WTC11 (cell line): ENCODE results near the gene PAPOLA. TPM values are rescaled to one million over a fixed set of nuclear protein-coding genes. Genes with fewer than 3 reads are reported as not detected.

Source experiments
- ATAC-seq: fragments of 200-7000 bp; cut with Tn5 transposase; 2 replicates; pipeline ENCODE4 v1.10.0; 2021; ENCODE audit warnings: mild to moderate bottlenecking, moderate library complexity
- CTCF ChIA-PET: fragments of 300-600 bp; sonication (Branson Sonifier 250); formaldehyde crosslinking; loops from one replicate; lab custom pipeline; 2021; ENCODE audit warnings: antibody characterized with exemption; lab: Charles Lee
- POLR2A ChIA-PET: fragments of 350-600 bp; sonication (Branson Sonifier 250); formaldehyde crosslinking; loops from one replicate; lab custom pipeline; 2021; ENCODE audit warnings: antibody characterized with exemption; lab: Charles Lee
- DNase-seq: peaks from one replicate; pipeline ENCODE4 v3.0.0; 2021; ENCODE audit warnings: low spot score
- H3K27ac Mint-ChIP-seq: 2 replicates; pipeline ENCODE4 v1.8.0; 2021; ENCODE audit warnings: mixed read lengths
- H3K27me3 Mint-ChIP-seq: 2 replicates; pipeline ENCODE4 v1.8.0; 2021; ENCODE audit warnings: low read depth, mild to moderate bottlenecking, moderate library complexity, mixed read lengths
- H3K36me3 Mint-ChIP-seq: 2 replicates; pipeline ENCODE4 v1.8.0; 2021; ENCODE audit warnings: mixed read lengths
- H3K4me1 Mint-ChIP-seq: 2 replicates; pipeline ENCODE4 v1.8.0; 2022; ENCODE audit warnings: mixed read lengths
- H3K4me3 Mint-ChIP-seq: 2 replicates; pipeline ENCODE4 v1.8.0; 2021; ENCODE audit warnings: mild to moderate bottlenecking, moderate library complexity, mixed read lengths
- H3K9me3 Mint-ChIP-seq: 2 replicates; pipeline ENCODE4 v1.8.0; 2021; ENCODE audit warnings: mixed read lengths
- ATF3 ChIP-seq: sonication (generic); formaldehyde crosslinking; conservative IDR thresholded peaks from 2 replicates; pipeline ENCODE4 v1.8.1; 2022; ENCODE audit warnings: mild to moderate bottlenecking, missing genetic modification reagents
- CREB1 ChIP-seq: sonication (generic); formaldehyde crosslinking; IDR thresholded peaks from 2 replicates; pipeline ENCODE4 v1.8.0; 2023; ENCODE audit warnings: mild to moderate bottlenecking, missing genetic modification reagents
- FOXJ3 ChIP-seq: sonication (generic); formaldehyde crosslinking; IDR thresholded peaks from 2 replicates; pipeline ENCODE4 v1.9.0; 2021; ENCODE audit warnings: missing genetic modification reagents, mild to moderate bottlenecking, borderline replicate concordance
- HMGA2 ChIP-seq: fragments of 250-450 bp; sonication (Bioruptor Pico); IDR thresholded peaks from 2 replicates; pipeline ENCODE4 v1.4.0; 2021; ENCODE audit warnings: mild to moderate bottlenecking, moderate library complexity
- MAX ChIP-seq: sonication (generic); formaldehyde crosslinking; IDR thresholded peaks from 2 replicates; pipeline ENCODE4 v1.8.0; 2022; ENCODE audit warnings: mild to moderate bottlenecking, missing genetic modification reagents
- MXD4 ChIP-seq: fragments of 250-450 bp; sonication (Bioruptor Pico); IDR thresholded peaks from 2 replicates; pipeline ENCODE4 v1.8.0; 2021; ENCODE audit warnings: mild to moderate bottlenecking, moderate library complexity, borderline replicate concordance
- MYBL2 ChIP-seq: sonication (generic); formaldehyde crosslinking; IDR thresholded peaks from 2 replicates; pipeline ENCODE4 v1.8.1; 2023; ENCODE audit warnings: mild to moderate bottlenecking, moderate library complexity, missing genetic modification reagents
- NR1H2 ChIP-seq: sonication (generic); formaldehyde crosslinking; IDR thresholded peaks from 2 replicates; pipeline ENCODE4 v1.9.0; 2021; ENCODE audit warnings: mild to moderate bottlenecking, moderate library complexity, missing genetic modification reagents
- SOX15 ChIP-seq: fragments of 250-450 bp; sonication (Bioruptor Pico); IDR thresholded peaks from 2 replicates; pipeline ENCODE4 v1.9.0; 2021; ENCODE audit warnings: mild to moderate bottlenecking
- STAT6 ChIP-seq: sonication (generic); formaldehyde crosslinking; conservative IDR thresholded peaks from 2 replicates; pipeline ENCODE4 v1.8.1; 2023; ENCODE audit warnings: mild to moderate bottlenecking, low read depth, missing genetic modification reagents, moderate library complexity
- TEAD1 ChIP-seq: sonication (generic); formaldehyde crosslinking; IDR thresholded peaks from 2 replicates; pipeline ENCODE4 v1.8.0; 2022; ENCODE audit warnings: mild to moderate bottlenecking, missing genetic modification reagents
- TEAD4 ChIP-seq: sonication (generic); formaldehyde crosslinking; IDR thresholded peaks from 2 replicates; pipeline ENCODE4 v1.8.0; 2022; ENCODE audit warnings: mild to moderate bottlenecking, missing genetic modification reagents
- ZNF121 ChIP-seq: sonication (generic); formaldehyde crosslinking; IDR thresholded peaks from 2 replicates; pipeline ENCODE4 v1.8.0; 2023; ENCODE audit warnings: missing genetic modification reagents
- ZNF263 ChIP-seq: sonication (generic); formaldehyde crosslinking; IDR thresholded peaks from 2 replicates; pipeline ENCODE4 v1.8.1; 2022; ENCODE audit warnings: low read depth, mild to moderate bottlenecking, moderate library complexity, missing genetic modification reagents
- ZNF281 ChIP-seq: sonication (generic); formaldehyde crosslinking; IDR thresholded peaks from 2 replicates; pipeline ENCODE4 v1.8.0; 2023; ENCODE audit warnings: mild to moderate bottlenecking, missing genetic modification reagents
- ZNF396 ChIP-seq: fragments of 250-450 bp; sonication (Bioruptor Pico); IDR thresholded peaks from 2 replicates; pipeline ENCODE4 v1.8.0; 2021; ENCODE audit warnings: mild to moderate bottlenecking, moderate library complexity, borderline replicate concordance
- total RNA-seq: library from RNA; stranded (reverse); gene quantifications from 3 replicates; pipeline ENCODE4 v1.2.3, GENCODE V29; 2021
- TF ChIP-seq, protein P1 (sequence below): sonication (generic); formaldehyde crosslinking; IDR thresholded peaks from 2 replicates; pipeline ENCODE4 v1.8.1; 2022; ENCODE audit warnings: low read depth, mild to moderate bottlenecking, moderate library complexity, missing genetic modification reagents, borderline replicate concordance
- TF ChIP-seq, protein P2 (sequence below): sonication (generic); formaldehyde crosslinking; IDR thresholded peaks from 2 replicates; pipeline ENCODE4 v1.8.1; 2023; ENCODE audit warnings: mild to moderate bottlenecking, missing genetic modification reagents
- TF ChIP-seq, protein P3 (sequence below): fragments of 250-450 bp; sonication (Bioruptor Pico); IDR thresholded peaks from 2 replicates; pipeline ENCODE4 v1.9.0; 2021; ENCODE audit warnings: mild to moderate bottlenecking
- TF ChIP-seq, protein P4 (sequence below): sonication (generic); formaldehyde crosslinking; IDR thresholded peaks from 2 replicates; pipeline ENCODE4 v1.8.0; 2022; ENCODE audit warnings: mild to moderate bottlenecking, missing genetic modification reagents

PAPOLA gene
- total RNA-seq, 1 experiment from 2014 or later: 210 TPM

DNA sequence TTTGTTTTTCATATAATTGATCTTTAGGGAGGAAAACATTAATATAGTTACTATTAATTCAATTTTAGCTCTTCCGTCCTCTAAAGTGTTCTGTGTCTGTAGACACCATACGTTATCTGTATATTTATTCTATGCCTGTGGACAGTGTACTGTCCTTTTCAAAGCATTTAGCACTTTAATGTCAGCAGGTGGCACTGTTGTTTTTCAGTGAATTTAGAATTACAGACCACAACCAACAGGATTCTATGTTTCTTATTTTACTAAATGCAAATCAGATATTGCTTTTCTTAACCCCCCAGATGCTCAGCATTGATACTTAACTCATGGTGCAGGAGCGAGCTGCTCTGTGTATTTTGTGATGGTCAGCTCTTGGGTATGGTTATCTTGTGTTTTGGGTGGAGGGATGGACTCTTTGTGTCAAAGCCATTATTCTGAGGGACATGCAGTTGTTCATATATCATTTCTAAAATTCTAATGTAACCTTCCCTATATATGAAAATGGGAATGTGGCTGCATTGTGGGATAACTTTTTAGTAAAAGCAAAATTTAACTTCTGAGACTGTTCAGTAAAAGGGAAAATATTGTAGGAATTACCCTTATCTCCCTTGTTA lies 65.2 kb downstream of the PAPOLA start (continued):
- TF ChIP-seq SOX15 (CRISPR knock-in tag) (no peak), MYBL2 (CRISPR knock-in tag) (no peak), MAX (no peak), ZNF281 (CRISPR knock-in tag) (no peak), ZNF396 (no peak)
- TF ChIP-seq, protein P1, sequence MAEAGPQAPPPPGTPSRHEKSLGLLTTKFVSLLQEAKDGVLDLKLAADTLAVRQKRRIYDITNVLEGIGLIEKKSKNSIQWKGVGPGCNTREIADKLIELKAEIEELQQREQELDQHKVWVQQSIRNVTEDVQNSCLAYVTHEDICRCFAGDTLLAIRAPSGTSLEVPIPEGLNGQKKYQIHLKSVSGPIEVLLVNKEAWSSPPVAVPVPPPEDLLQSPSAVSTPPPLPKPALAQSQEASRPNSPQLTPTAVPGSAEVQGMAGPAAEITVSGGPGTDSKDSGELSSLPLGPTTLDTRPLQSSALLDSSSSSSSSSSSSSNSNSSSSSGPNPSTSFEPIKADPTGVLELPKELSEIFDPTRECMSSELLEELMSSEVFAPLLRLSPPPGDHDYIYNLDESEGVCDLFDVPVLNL (CRISPR knock-in tag): no peak

DNA sequence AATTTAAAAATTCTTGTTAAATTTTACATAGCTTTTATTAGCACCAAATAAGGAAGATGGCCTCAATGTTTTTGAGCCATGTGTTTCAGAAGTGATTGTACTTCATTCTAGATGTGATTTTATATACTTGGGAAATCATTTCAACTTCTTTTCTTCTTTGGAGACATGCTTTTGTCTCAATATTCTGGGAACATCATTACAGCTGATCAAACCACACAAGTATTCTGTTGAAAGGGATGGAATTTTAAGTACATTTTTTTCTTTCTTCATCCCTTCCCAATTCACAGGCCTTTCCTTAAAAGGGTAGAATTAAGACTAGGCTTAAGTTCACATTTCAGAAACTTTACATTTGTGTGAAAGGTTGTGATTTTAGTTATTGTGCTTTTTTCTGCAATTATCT lies 66.4 kb downstream of the PAPOLA start:
- no peak overlapping the region for H3K4me3 Mint-ChIP-seq
- ATAC-seq (no peak), DNase-seq (no peak)
- H3K9me3 Mint-ChIP-seq: no peaks in the 10 kb centered on the region
- H3K27ac Mint-ChIP-seq: no peak overlapping the region
- no peaks in the 10 kb centered on the region for H3K27me3 Mint-ChIP-seq
- peaks cover 31% of the 10 kb centered on the region for H3K36me3 Mint-ChIP-seq
- ChIA-PET CTCF (no interaction called here), POLR2A (no interaction called here)
- TF ChIP-seq FOXJ3 (CRISPR knock-in tag): no peak
- TF ChIP-seq MYBL2 (CRISPR knock-in tag): no peak
- TF ChIP-seq ZNF121 (CRISPR knock-in tag): no peak
- TF ChIP-seq ZNF263 (CRISPR knock-in tag): no peak
- no peak for TF ChIP-seq TEAD4 (CRISPR knock-in tag)
- no peak for TF ChIP-seq STAT6
- TF ChIP-seq HMGA2 (CRISPR knock-in tag): no peak
- TF ChIP-seq MXD4 (CRISPR knock-in tag): no peak
- no peak for TF ChIP-seq ATF3 (CRISPR knock-in tag)
- TF ChIP-seq CREB1 (CRISPR knock-in tag): no peak
- TF ChIP-seq, protein P2, sequence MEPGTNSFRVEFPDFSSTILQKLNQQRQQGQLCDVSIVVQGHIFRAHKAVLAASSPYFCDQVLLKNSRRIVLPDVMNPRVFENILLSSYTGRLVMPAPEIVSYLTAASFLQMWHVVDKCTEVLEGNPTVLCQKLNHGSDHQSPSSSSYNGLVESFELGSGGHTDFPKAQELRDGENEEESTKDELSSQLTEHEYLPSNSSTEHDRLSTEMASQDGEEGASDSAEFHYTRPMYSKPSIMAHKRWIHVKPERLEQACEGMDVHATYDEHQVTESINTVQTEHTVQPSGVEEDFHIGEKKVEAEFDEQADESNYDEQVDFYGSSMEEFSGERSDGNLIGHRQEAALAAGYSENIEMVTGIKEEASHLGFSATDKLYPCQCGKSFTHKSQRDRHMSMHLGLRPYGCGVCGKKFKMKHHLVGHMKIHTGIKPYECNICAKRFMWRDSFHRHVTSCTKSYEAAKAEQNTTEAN (CRISPR knock-in tag): no peak
- TF ChIP-seq TEAD1 (CRISPR knock-in tag): no peak
- TF ChIP-seq, protein P3, sequence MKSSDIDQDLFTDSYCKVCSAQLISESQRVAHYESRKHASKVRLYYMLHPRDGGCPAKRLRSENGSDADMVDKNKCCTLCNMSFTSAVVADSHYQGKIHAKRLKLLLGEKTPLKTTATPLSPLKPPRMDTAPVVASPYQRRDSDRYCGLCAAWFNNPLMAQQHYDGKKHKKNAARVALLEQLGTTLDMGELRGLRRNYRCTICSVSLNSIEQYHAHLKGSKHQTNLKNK (CRISPR knock-in tag): no peak
- TF ChIP-seq NR1H2 (CRISPR knock-in tag): no peak
- TF ChIP-seq, protein P4, sequence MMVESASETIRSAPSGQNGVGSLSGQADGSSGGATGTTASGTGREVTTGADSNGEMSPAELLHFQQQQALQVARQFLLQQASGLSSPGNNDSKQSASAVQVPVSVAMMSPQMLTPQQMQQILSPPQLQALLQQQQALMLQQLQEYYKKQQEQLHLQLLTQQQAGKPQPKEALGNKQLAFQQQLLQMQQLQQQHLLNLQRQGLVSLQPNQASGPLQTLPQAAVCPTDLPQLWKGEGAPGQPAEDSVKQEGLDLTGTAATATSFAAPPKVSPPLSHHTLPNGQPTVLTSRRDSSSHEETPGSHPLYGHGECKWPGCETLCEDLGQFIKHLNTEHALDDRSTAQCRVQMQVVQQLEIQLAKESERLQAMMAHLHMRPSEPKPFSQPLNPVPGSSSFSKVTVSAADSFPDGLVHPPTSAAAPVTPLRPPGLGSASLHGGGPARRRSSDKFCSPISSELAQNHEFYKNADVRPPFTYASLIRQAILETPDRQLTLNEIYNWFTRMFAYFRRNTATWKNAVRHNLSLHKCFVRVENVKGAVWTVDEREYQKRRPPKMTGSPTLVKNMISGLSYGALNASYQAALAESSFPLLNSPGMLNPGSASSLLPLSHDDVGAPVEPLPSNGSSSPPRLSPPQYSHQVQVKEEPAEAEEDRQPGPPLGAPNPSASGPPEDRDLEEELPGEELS: no peak
- H3K4me1 Mint-ChIP-seq: peaks cover 29% of the 10 kb centered on the region
